CD4-positive, CD25-positive, alpha-beta regulatory T cell (primary cell): ENCODE results near the gene PLPP2. TPM values are rescaled to one million over a fixed set of nuclear protein-coding genes. Genes with fewer than 3 reads are reported as not detected.

ENCODE experiments used
- ATAC-seq, 2 donors: fragments of 150-1000 bp; cut with Tn5 transposase; one replicate each; pipeline ENCODE4 v1.10.0; 2021; ENCODE audit warnings: low read depth in 2 of 2, moderate number of reproducible peaks in 2 of 2, moderate library complexity in 1 of 2
- DNase-seq, 3 donors: peaks; one replicate each; pipeline versions ENCODE4 v3.0.0 to v3.0.0-alpha.2; 2012 to 2022; ENCODE audit warnings: mixed read lengths in 1 of 3
- H3K27ac ChIP-seq: one replicate; pipeline ENCODE4 v1.7.0; 2013; ENCODE audit warnings: mild to moderate bottlenecking, low read length; ENCODE audit not compliant: insufficient read depth, poor library complexity, severe bottlenecking
- H3K27me3 ChIP-seq: one replicate; pipeline ENCODE4 v1.7.0; 2013; ENCODE audit warnings: low read length; ENCODE audit not compliant: control insufficient read depth, insufficient read depth
- H3K36me3 ChIP-seq: one replicate; pipeline ENCODE4 v1.7.0; 2013; ENCODE audit warnings: mild to moderate bottlenecking, low read length, moderate library complexity; ENCODE audit not compliant: control insufficient read depth, insufficient read depth
- H3K4me1 ChIP-seq: 2 replicates; pipeline ENCODE4 v1.7.0; 2013; ENCODE audit warnings: mild to moderate bottlenecking, low read length; ENCODE audit not compliant: insufficient read depth, control insufficient read depth, poor library complexity, severe bottlenecking
- H3K4me3 ChIP-seq: one replicate; pipeline ENCODE4 v1.7.0; 2013; ENCODE audit warnings: low read depth, mild to moderate bottlenecking, low read length, moderate library complexity
- H3K9me3 ChIP-seq, 2 experiments: 1 replicate in 1 of 2; 2 replicates in 1 of 2; pipeline ENCODE4 v1.7.0; 2013; ENCODE audit warnings: low read length in 2 of 2, mild to moderate bottlenecking in 1 of 2, moderate library complexity in 1 of 2; ENCODE audit not compliant: control insufficient read depth in 2 of 2
- H3K27ac Mint-ChIP-seq, 3 donors: one replicate each; pipeline ENCODE4 v1.8.0; 2020 to 2022; ENCODE audit warnings: mild to moderate bottlenecking in 3 of 3, mixed read lengths in 3 of 3, moderate library complexity in 2 of 3
- H3K27me3 Mint-ChIP-seq: one replicate; pipeline ENCODE4 v1.8.0; 2022; ENCODE audit warnings: mild to moderate bottlenecking, mixed read lengths
- H3K36me3 Mint-ChIP-seq: one replicate; pipeline ENCODE4 v1.8.0; 2020; ENCODE audit warnings: mixed read lengths
- H3K4me1 Mint-ChIP-seq, 4 donors: one replicate each; pipeline ENCODE4 v1.8.0; 2020 to 2022; ENCODE audit warnings: mixed read lengths in 4 of 4, mild to moderate bottlenecking in 1 of 4
- H3K4me3 Mint-ChIP-seq, 4 donors: one replicate each; pipeline ENCODE4 v1.8.0; 2020 to 2022; ENCODE audit warnings: mild to moderate bottlenecking in 4 of 4, mixed read lengths in 4 of 4, moderate library complexity in 3 of 4
- H3K9me3 Mint-ChIP-seq, 7 donors: one replicate each; pipeline ENCODE4 v1.8.0; 2020 to 2022; ENCODE audit warnings: mixed read lengths in 7 of 7, mild to moderate bottlenecking in 3 of 7, moderate library complexity in 2 of 7
- polyA plus RNA-seq, 4 donors: library from polyadenylated mRNA; unstranded; fragments of 300-500 nt; fragmentation: Illumina TruSeq; gene quantifications; one replicate each; pipeline ENCODE4 v1.2.3, GENCODE V29; 2021
- total RNA-seq: library from RNA; stranded (reverse); gene quantifications from one replicate; pipeline ENCODE4 v1.2.3, GENCODE V29; 2022

PLPP2 gene
- total and polyA plus RNA-seq, 5 donors from 2014 or later = 0.12 to 0.22 TPM; not detected in 3

- H3K27ac Mint-ChIP-seq = no peak overlapping the region
- no peak overlapping the region for H3K27ac ChIP-seq
- H3K4me3 ChIP-seq = no peak overlapping the region
- no peak for ATAC-seq
- H3K36me3 ChIP-seq = peaks cover 29% of the 10 kb centered on the region
- no peak overlapping the region for H3K4me3 Mint-ChIP-seq
- no peak for DNase-seq
- no peaks in the 10 kb centered on the region for H3K27me3 ChIP-seq
- no peaks in the 10 kb centered on the region for H3K4me1 ChIP-seq
- peaks cover 0 to 3% (median 0%) of the 10 kb centered on the region in 4 donors for H3K4me1 Mint-ChIP-seq
- no peaks in the 10 kb centered on the region for H3K9me3 ChIP-seq
- H3K9me3 Mint-ChIP-seq = no peaks in the 10 kb centered on the region
- peaks cover 11% of the 10 kb centered on the region for H3K36me3 Mint-ChIP-seq
- no peaks in the 10 kb centered on the region for H3K27me3 Mint-ChIP-seq
Measured at GRCh38 chr19:307111-307531, 15.9 kb upstream of the PLPP2 start.

DNA sequence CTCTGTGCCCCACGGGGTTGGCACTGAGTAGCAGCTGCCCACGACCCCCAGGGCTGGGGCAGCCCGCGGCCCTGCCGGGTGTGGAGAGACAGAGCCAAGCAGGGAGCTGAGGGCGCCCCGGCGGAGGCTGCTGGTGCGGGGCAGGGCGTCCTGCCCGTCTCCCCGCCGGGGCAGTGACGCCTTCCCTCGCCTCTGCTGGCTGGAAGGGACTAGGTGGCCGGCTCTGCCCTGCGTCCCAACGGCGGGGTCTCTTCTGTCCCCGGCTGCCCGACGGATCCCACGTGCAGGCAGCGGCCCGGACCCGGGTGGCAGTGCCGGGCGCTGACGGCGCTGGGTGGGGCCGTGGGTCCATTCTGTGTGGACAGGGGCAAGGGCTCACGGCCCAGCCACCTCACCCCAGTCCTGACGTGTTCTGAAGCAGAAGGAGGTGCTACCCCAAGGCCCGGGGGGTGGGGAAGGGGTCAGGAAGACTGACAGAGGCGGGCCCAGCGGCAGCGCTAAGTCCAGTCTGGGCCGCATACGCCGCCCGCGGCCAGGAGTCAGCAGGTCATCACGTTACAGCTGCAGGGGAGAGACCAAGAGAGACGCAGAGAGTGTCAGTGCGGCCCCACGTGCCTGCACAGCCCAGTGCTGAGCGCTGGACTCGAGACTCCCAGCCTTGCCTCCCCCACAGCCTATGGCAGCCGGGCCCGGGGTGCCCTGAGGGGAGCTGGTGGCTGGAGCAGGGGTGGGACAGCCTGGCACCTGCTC, 15.1 kb upstream of the PLPP2 start:
- H3K9me3 ChIP-seq = no peaks in the 10 kb centered on the region
- DNase-seq (no peak), ATAC-seq (no peak)
- no peaks in the 10 kb centered on the region for H3K27me3 ChIP-seq
- H3K9me3 Mint-ChIP-seq = no peaks in the 10 kb centered on the region
- H3K4me1 ChIP-seq = no peaks in the 10 kb centered on the region
- peaks cover 0 to 3% (median 0%) of the 10 kb centered on the region in 4 donors for H3K4me1 Mint-ChIP-seq
- H3K4me3 ChIP-seq = no peak overlapping the region
- H3K27ac Mint-ChIP-seq = no peak overlapping the region
- no peak overlapping the region for H3K27ac ChIP-seq
- peaks cover 11% of the 10 kb centered on the region for H3K36me3 Mint-ChIP-seq
- H3K36me3 ChIP-seq = peaks cover 25% of the 10 kb centered on the region
- H3K27me3 Mint-ChIP-seq = no peaks in the 10 kb centered on the region
- no peak overlapping the region for H3K4me3 Mint-ChIP-seq

DNA sequence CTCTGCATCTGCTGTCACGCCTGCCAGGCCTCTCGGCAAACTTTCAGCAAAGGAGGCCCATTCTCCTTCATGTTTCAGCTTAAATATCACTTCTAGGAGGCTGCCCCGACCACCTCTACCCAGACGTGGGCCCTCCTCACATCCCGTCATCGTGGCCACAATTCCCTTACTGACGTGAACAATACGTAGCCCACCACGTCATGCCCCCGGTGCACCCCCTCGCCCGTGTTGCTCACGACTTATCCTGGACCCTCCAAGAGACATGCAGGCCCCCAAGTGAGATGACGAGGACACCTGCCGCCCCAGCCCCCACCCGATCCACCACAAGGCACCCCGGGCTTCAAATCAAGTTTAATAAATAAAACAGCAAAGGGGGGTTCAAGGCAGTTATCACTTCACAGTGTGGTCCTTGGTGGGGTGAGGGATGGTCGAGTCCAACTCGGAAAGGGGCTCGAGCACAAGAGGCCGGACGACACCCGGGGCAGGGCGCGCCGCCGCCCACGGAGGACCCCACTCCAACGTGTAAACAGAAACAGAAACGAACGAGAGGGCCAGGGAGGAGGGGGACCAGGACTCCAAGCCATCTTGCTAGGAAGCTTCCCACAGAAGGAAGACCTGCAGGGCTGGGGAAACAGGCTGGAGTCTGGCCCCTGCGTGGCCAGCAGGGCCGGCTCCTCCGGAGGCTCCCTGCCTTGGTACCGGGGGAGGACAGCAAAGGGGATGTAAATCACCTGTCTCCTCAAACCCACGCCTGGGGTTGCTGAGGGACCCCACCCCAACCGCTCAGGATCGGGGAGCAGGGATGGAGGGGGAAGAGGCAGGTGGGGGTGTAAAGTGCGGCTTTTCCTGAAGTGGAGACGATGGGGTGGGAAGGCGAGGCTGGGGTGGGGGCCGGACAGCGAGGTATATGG, 14.3 kb upstream of the PLPP2 start:
- Mint-ChIP-seq H3K9me3 (no peaks in the 10 kb centered on the region), H3K36me3 (peaks cover 7% of the 10 kb centered on the region), H3K27ac (no peak overlapping the region), H3K4me3 (no peak overlapping the region), H3K27me3 (no peaks in the 10 kb centered on the region), H3K4me1 (peaks cover 0 to 3% (median 0%) of the 10 kb centered on the region in 4 donors)
- no peak overlapping the region for H3K4me3 ChIP-seq
- peaks cover 18% of the 10 kb centered on the region for H3K36me3 ChIP-seq
- no peaks in the 10 kb centered on the region for H3K4me1 ChIP-seq
- H3K27ac ChIP-seq = no peak overlapping the region
- H3K27me3 ChIP-seq = no peaks in the 10 kb centered on the region
- DNase-seq = no peak
- ATAC-seq = no peak
- H3K9me3 ChIP-seq = no peaks in the 10 kb centered on the region

- peaks cover 0 to 10% (median under 1%) of the 10 kb centered on the region in 4 donors for H3K4me1 Mint-ChIP-seq
- H3K9me3 Mint-ChIP-seq = peaks cover 0 to 3% (median 0%) of the 10 kb centered on the region in 7 donors
- Histone ChIP-seq H3K4me1 (peaks cover 3% of the 10 kb centered on the region), H3K4me3 (no peak overlapping the region), H3K9me3 (no peaks in the 10 kb centered on the region), H3K27ac (no peak overlapping the region), H3K27me3 (peaks cover 4% of the 10 kb centered on the region), H3K36me3 (no peaks in the 10 kb centered on the region)
- H3K4me3 Mint-ChIP-seq = peak overlapping the region in 1 of 4 donors; percentile 18
- DNase-seq = no peak
- ATAC-seq = no peak
- H3K27ac Mint-ChIP-seq = no peak overlapping the region
- H3K27me3 Mint-ChIP-seq = peaks cover 34% of the 10 kb centered on the region
- H3K36me3 Mint-ChIP-seq = no peaks in the 10 kb centered on the region
Measured at GRCh38 chr19:296476-297225, 5.4 kb upstream of the PLPP2 start.

DNA sequence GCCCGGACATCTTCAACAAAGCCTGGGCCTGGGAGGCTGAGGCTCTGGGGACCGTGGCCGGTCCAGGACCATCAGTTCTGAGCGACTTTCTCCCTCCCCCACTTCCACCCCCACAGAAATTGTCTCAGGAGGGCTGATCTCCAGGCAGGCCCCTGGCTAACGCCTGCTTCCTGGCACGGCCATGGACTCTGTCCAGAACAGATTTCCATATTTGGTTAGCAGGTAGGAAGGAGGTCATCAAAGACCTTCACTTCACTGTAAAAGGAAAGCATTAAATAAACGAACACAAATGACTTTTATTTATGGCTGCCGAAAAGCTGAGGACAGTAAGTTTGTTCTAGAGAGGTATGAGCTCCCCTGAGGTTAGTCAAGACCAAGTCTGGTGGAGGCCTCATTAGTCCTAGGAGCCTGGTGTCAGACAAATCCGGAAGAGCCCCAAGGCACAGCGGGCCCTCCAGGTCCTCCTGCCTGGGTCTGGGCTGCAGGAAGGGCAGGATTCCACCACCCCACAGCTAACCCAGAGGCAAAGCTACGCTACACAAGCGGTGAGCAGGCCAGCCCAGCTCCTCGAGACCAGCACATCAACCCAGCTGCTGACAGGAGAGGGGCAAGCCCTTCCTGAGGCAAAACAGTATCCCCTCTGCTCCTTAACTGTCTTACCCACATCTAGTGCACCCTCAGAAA, 4.6 kb upstream of the PLPP2 start:
- Histone ChIP-seq H3K4me3 (no peak overlapping the region), H3K36me3 (no peaks in the 10 kb centered on the region), H3K4me1 (peaks cover 4% of the 10 kb centered on the region), H3K27ac (no peak overlapping the region), H3K9me3 (no peaks in the 10 kb centered on the region), H3K27me3 (peaks cover 4% of the 10 kb centered on the region)
- H3K4me1 Mint-ChIP-seq = peaks cover 0 to 10% (median under 1%) of the 10 kb centered on the region in 4 donors
- H3K27ac Mint-ChIP-seq = no peak overlapping the region
- ATAC-seq (no peak), DNase-seq (no peak)
- peak overlapping the region in 1 of 4 donors; percentile 35 for H3K4me3 Mint-ChIP-seq
- peaks cover 34% of the 10 kb centered on the region for H3K27me3 Mint-ChIP-seq
- no peaks in the 10 kb centered on the region for H3K36me3 Mint-ChIP-seq
- peaks cover 0 to 3% (median 0%) of the 10 kb centered on the region in 7 donors for H3K9me3 Mint-ChIP-seq

GRCh38 chr19:294946-295686, 3.9 kb upstream of the PLPP2 start:
- H3K4me1 ChIP-seq = peaks cover 11% of the 10 kb centered on the region
- H3K27me3 ChIP-seq = peaks cover 4% of the 10 kb centered on the region
- DNase-seq = peak; percentile 8 to 37 (median 20)
- ATAC-seq = peak; percentile 44 to 62
- Mint-ChIP-seq H3K4me1 (peaks cover 0 to 14% (median under 1%) of the 10 kb centered on the region in 4 donors), H3K9me3 (peaks cover 0 to 3% (median 0%) of the 10 kb centered on the region in 7 donors), H3K27ac (no peak overlapping the region), H3K4me3 (no peak overlapping the region), H3K27me3 (peaks cover 38% of the 10 kb centered on the region), H3K36me3 (no peaks in the 10 kb centered on the region)
- no peaks in the 10 kb centered on the region for H3K36me3 ChIP-seq
- no peak overlapping the region for H3K4me3 ChIP-seq
- H3K9me3 ChIP-seq = no peaks in the 10 kb centered on the region
- no peak overlapping the region for H3K27ac ChIP-seq
